Calu3 (cell line): Measurements from ENCODE around the gene AGBL3. TPM values are rescaled to one million over a fixed set of nuclear protein-coding genes. Genes with fewer than 3 reads are reported as not detected.

Experiments
- BruUV-seq: library from RNA; stranded (reverse); fragments of 400-500 nt; replicated peaks from 2 replicates; lab custom pipeline; 2021; lab: Mats Ljungman, UMichigan
- CTCF ChIA-PET: fragments of 300-600 bp; sonication (Branson Sonifier 250); formaldehyde crosslinking; loops from one replicate; lab custom pipeline; 2022; ENCODE audit warnings: antibody characterized with exemption; lab: Charles Lee
- DNase-seq: peaks from one replicate; pipeline ENCODE4 v3.0.0; 2022
- H3K27ac Mint-ChIP-seq: one replicate; pipeline ENCODE4 v1.8.0; 2022; ENCODE audit warnings: mixed read lengths; ENCODE audit not compliant: unreplicated experiment
- H3K27me3 Mint-ChIP-seq: one replicate; pipeline ENCODE4 v1.8.0; 2022; ENCODE audit warnings: mixed read lengths; ENCODE audit not compliant: unreplicated experiment
- H3K36me3 Mint-ChIP-seq: one replicate; pipeline ENCODE4 v1.8.0; 2022; ENCODE audit warnings: mild to moderate bottlenecking, moderate library complexity, mixed read lengths; ENCODE audit not compliant: insufficient read depth, unreplicated experiment
- H3K4me1 Mint-ChIP-seq: one replicate; pipeline ENCODE4 v1.8.0; 2022; ENCODE audit warnings: mild to moderate bottlenecking, low read depth, mixed read lengths; ENCODE audit not compliant: unreplicated experiment
- H3K4me3 Mint-ChIP-seq: one replicate; pipeline ENCODE4 v1.8.0; 2022; ENCODE audit warnings: mild to moderate bottlenecking, low read depth, moderate library complexity, mixed read lengths; ENCODE audit not compliant: unreplicated experiment
- H3K9me3 Mint-ChIP-seq: one replicate; pipeline ENCODE4 v1.8.0; 2022; ENCODE audit warnings: low read depth, mixed read lengths; ENCODE audit not compliant: unreplicated experiment
- intact Hi-C: fragments of 100-400 bp; cut with micrococcal nuclease; formaldehyde crosslinking; loops from one replicate; pipeline ENCODE4 v1.10.0; 2022; ENCODE audit not compliant: unreplicated experiment
- total RNA-seq: library from RNA; stranded (reverse); gene quantifications from 2 replicates; pipeline ENCODE4 v1.2.3, GENCODE V29; 2022
- TF ChIP-seq, protein P1 (sequence below): fragments of 200-600 bp; IDR thresholded peaks from one replicate; pipeline ENCODE4 v1.8.0; 2022; ENCODE audit warnings: antibody characterized with exemption; ENCODE audit not compliant: unreplicated experiment

Gene AGBL3
- total RNA-seq, 1 experiment from 2014 or later, result 6.3 TPM

GRCh38 chr7:135184254-135184841 is 198.0 kb downstream of the AGBL3 start:
- H3K4me1 Mint-ChIP-seq, result peaks cover 16% of the 10 kb centered on the region
- CTCF ChIA-PET, result interaction anchor here (0.5 kb wide), 1 partner anchor 498 kb away, joined by 4 read pairs; no protein-coding TSS in a partner anchor
- TF ChIP-seq, protein P1, sequence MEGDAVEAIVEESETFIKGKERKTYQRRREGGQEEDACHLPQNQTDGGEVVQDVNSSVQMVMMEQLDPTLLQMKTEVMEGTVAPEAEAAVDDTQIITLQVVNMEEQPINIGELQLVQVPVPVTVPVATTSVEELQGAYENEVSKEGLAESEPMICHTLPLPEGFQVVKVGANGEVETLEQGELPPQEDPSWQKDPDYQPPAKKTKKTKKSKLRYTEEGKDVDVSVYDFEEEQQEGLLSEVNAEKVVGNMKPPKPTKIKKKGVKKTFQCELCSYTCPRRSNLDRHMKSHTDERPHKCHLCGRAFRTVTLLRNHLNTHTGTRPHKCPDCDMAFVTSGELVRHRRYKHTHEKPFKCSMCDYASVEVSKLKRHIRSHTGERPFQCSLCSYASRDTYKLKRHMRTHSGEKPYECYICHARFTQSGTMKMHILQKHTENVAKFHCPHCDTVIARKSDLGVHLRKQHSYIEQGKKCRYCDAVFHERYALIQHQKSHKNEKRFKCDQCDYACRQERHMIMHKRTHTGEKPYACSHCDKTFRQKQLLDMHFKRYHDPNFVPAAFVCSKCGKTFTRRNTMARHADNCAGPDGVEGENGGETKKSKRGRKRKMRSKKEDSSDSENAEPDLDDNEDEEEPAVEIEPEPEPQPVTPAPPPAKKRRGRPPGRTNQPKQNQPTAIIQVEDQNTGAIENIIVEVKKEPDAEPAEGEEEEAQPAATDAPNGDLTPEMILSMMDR, result no peak
- H3K27ac Mint-ChIP-seq, result peak overlapping the region; percentile 30
- intact Hi-C loops, result no loop called here
- no peaks in the 10 kb centered on the region for H3K27me3 Mint-ChIP-seq
- no peaks in the 10 kb centered on the region for H3K9me3 Mint-ChIP-seq
- no peak for DNase-seq
- H3K4me3 Mint-ChIP-seq, result no peak overlapping the region
- BruUV-seq, result no TSS peak
- H3K36me3 Mint-ChIP-seq, result peaks cover 58% of the 10 kb centered on the region

Other genes starting within 250 kb of the AGBL3 start
- 5.5 and 9.3 TPM in 2 replicates for gene CALD1, start 206.9 kb upstream of the AGBL3 start, total RNA-seq
- 4.2 and 11.4 TPM in 2 replicates for gene TMEM140, start 161.6 kb downstream of the AGBL3 start, total RNA-seq
- 84.8 and 89.0 TPM in 2 replicates for gene CYREN, start 184.2 kb downstream of the AGBL3 start, total RNA-seq
- 21.2 and 24.3 TPM in 2 replicates for gene WDR91, start 225.0 kb downstream of the AGBL3 start, total RNA-seq
- not detected in 2 replicates for gene STRA8, start 247.3 kb downstream of the AGBL3 start, total RNA-seq